SKM-1 treated with dmso at 0.1 percent for 144 hours (cell line): ENCODE measurements around the gene MRTFA.

Experiments
- DNase-seq: peaks from one replicate; lab custom pipeline; 2025; ENCODE audit not compliant: unreplicated experiment; lab: John Stamatoyannopoulos, UW

MRTFA gene

DNA sequence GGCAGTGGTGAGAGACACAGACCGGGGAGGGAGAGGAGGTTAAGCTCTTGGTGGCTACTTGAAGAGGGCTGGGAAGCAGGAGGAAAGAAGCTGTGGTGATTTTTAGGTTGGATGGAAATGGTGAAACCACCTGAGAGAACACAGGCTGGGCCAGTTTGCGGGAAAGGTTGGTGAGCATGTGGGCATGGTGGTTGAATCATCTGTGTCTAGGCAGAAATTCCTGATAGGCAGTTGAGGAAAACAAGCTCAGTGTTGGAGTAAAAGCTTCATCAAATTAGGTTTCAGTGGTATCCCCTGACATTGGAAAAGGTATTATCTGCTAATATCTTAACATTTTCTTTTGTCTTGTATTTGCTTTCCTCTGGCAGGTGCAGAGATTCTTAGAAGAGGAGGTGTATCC, 270.5 kb downstream of the MRTFA start:
- no peak for DNase-seq

- DNase-seq = no peak
Measured at GRCh38 chr22:40364431-40364830, 272.1 kb downstream of the MRTFA start.

GRCh38 chr22:40363059-40363458, 273.5 kb downstream of the MRTFA start:
- no peak for DNase-seq

DNA sequence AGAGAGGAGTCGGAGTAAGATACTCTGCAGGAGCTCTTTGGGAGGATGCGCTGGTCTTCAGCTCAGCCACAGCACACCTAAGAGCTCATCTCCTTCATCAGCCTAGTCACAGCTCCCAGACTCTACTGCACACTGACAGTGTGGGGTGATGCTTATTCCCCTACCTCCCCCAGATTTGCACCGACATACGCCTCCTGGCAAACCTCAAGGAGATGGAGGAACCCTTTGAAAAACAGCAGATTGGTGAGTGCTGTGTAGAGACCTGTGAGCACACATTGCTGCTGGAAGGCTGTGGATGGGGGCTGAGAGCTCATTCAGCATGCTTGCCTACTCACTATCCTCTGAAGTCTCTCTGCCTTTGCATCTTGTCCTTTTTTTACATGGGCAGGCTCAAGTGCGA, 275.4 kb downstream of the MRTFA start:
- no peak for DNase-seq
